H1 (cell line): ENCODE measurements around the gene SH2B3. TPM values are rescaled to one million over a fixed set of nuclear protein-coding genes. Genes with fewer than 3 reads are reported as not detected.

ENCODE experiments used
- CTCF ChIA-PET: fragments of 300-600 bp; sonication (Branson Sonifier 250); formaldehyde crosslinking; loops from one replicate; lab custom pipeline; 2021; ENCODE audit not compliant: partially characterized antibody; lab: Charles Lee
- POLR2A ChIA-PET: fragments of 300-600 bp; sonication (Branson Sonifier 250); formaldehyde crosslinking; loops from one replicate; lab custom pipeline; 2021; ENCODE audit warnings: inconsistent platforms; ENCODE audit not compliant: partially characterized antibody; lab: Charles Lee
- DNase-seq, 2 experiments: peaks; one replicate each; pipeline versions ENCODE4 v3.0.0 to v3.0.0-alpha.2; 2010 to 2022; ENCODE audit warnings: low spot score in 2 of 2, low read depth in 1 of 2, mixed read lengths in 1 of 2
- FAIRE-seq: peaks from 2 replicates; lab custom pipeline; 2011; peaks lifted over from hg19 to GRCh38; lab: Jason Lieb, UNC
- H2AFZ ChIP-seq: 2 replicates; pipeline ENCODE4 v1.8.1; 2012; ENCODE audit warnings: low read length, inconsistent platforms
- H2AK5ac ChIP-seq: 2 replicates; pipeline ENCODE4 v1.6.1; 2013; ENCODE audit warnings: low read depth, low read length
- H2BK120ac ChIP-seq: replicated peaks from 2 replicates; pipeline ENCODE3; 2013; ENCODE audit warnings: low read depth, low read length, inconsistent platforms
- H2BK12ac ChIP-seq: 2 replicates; pipeline ENCODE4 v1.6.1; 2013; ENCODE audit warnings: low read depth, low read length
- H2BK15ac ChIP-seq: 2 replicates; pipeline ENCODE4 v1.6.1; 2013; ENCODE audit warnings: low read length
- H2BK20ac ChIP-seq: 2 replicates; pipeline ENCODE4 v1.6.1; 2013; ENCODE audit warnings: low read length
- H2BK5ac ChIP-seq: 2 replicates; pipeline ENCODE4 v1.6.1; 2013; ENCODE audit warnings: low read depth, low read length
- H3K14ac ChIP-seq: 2 replicates; pipeline ENCODE4 v1.6.1; 2013; ENCODE audit warnings: inconsistent platforms; ENCODE audit not compliant: insufficient read length
- H3K18ac ChIP-seq: 2 replicates; pipeline ENCODE4 v1.6.1; 2013; ENCODE audit warnings: low read length; ENCODE audit errors: extremely low read depth
- H3K23ac ChIP-seq: 2 replicates; pipeline ENCODE4 v1.6.1; 2013; ENCODE audit warnings: inconsistent platforms; ENCODE audit not compliant: insufficient read length
- H3K23me2 ChIP-seq: 2 replicates; pipeline ENCODE4 v1.6.1; 2013; ENCODE audit warnings: low read depth, low read length
- H3K27ac ChIP-seq: 2 replicates; pipeline ENCODE4 v1.6.1; 2011; ENCODE audit warnings: low read depth, low read length, inconsistent platforms
- H3K27me3 ChIP-seq, 4 experiments: replicated peaks in 1 of 4; 1 replicate in 1 of 4; 2 replicates in 3 of 4; pipeline versions ENCODE4 v1.6.1 to v1.8.1; 2011 to 2013; ENCODE audit warnings: low read length in 3 of 4, mild to moderate bottlenecking in 3 of 4, inconsistent platforms in 2 of 4, mixed read lengths in 2 of 4, moderate library complexity in 1 of 4; ENCODE audit not compliant: control insufficient read depth in 3 of 4, insufficient read depth in 3 of 4; ENCODE audit errors: extremely low read depth in 1 of 4
- H3K36me3 ChIP-seq, 4 experiments: 2 replicates each; pipeline versions ENCODE4 v1.6.1 to v1.8.1; 2011 to 2013; ENCODE audit warnings: mild to moderate bottlenecking in 4 of 4, low read length in 3 of 4, moderate library complexity in 2 of 4, control low read depth in 1 of 4, inconsistent platforms in 1 of 4; ENCODE audit not compliant: insufficient read depth in 4 of 4, control insufficient read depth in 2 of 4
- H3K4ac ChIP-seq: replicated peaks from 2 replicates; pipeline ENCODE3; 2013; ENCODE audit warnings: low read length, low read depth, mixed read lengths, inconsistent platforms; ENCODE audit not compliant: insufficient read length
- H3K4me1 ChIP-seq, 4 experiments: replicated peaks in 1 of 4; 1 replicate in 1 of 4; 2 replicates in 3 of 4; pipeline versions ENCODE4 v1.6.1 to v1.8.1; 2011 to 2013; ENCODE audit warnings: low read length in 3 of 4, inconsistent platforms in 2 of 4, mixed read lengths in 1 of 4; ENCODE audit not compliant: insufficient read depth in 4 of 4, control insufficient read depth in 3 of 4
- H3K4me2 ChIP-seq, 2 experiments: 2 replicates each; pipeline versions ENCODE4 v1.6.1 to v1.8.1; 2011 to 2013; ENCODE audit warnings: low read depth in 2 of 2, low read length in 2 of 2, control low read depth in 1 of 2, inconsistent platforms in 1 of 2, mild to moderate bottlenecking in 1 of 2; ENCODE audit not compliant: insufficient read depth in 1 of 2
- H3K4me3 ChIP-seq, 4 experiments: fragments of 200-600, 300-600 bp in 1 of 4; sonication (generic), shearing (Covaris generic), sonication (Bioruptor Twin) in 1 of 4; 2 replicates each; pipeline versions ENCODE4 v1.5.1 to v1.8.1; 2011 to 2016; ENCODE audit warnings: low read length in 4 of 4, low read depth in 3 of 4, control low read depth in 2 of 4, inconsistent platforms in 2 of 4, mild to moderate bottlenecking in 2 of 4, mixed read lengths in 1 of 4, moderate library complexity in 1 of 4; ENCODE audit not compliant: insufficient read depth in 2 of 4; ENCODE audit errors: extremely low read depth in 1 of 4
- H3K56ac ChIP-seq: replicated peaks from 2 replicates; pipeline ENCODE3; 2013; ENCODE audit warnings: low read depth, mild to moderate bottlenecking, mixed read lengths, low read length, inconsistent platforms; ENCODE audit not compliant: insufficient read length
- H3K79me1 ChIP-seq: 2 replicates; pipeline ENCODE4 v1.6.1; 2013; ENCODE audit warnings: low read depth, low read length, control low read depth
- H3K79me2 ChIP-seq, 2 experiments: 2 replicates each; pipeline versions ENCODE4 v1.6.1 to v1.8.1; 2012 to 2013; ENCODE audit warnings: low read length in 2 of 2, mild to moderate bottlenecking in 2 of 2, inconsistent platforms in 1 of 2; ENCODE audit not compliant: insufficient read depth in 2 of 2, control insufficient read depth in 1 of 2
- H3K9ac ChIP-seq, 4 experiments: replicated peaks in 1 of 4; 1 replicate in 1 of 4; 2 replicates in 3 of 4; pipeline versions ENCODE4 v1.6.1 to v1.8.1; 2011 to 2013; ENCODE audit warnings: low read depth in 3 of 4, low read length in 3 of 4, control low read depth in 2 of 4, mild to moderate bottlenecking in 2 of 4, moderate library complexity in 2 of 4, inconsistent platforms in 1 of 4; ENCODE audit errors: extremely low read depth in 1 of 4
- H3K9me3 ChIP-seq, 2 experiments: 2 replicates each; pipeline versions ENCODE4 v1.6.1 to v1.8.1; 2012 to 2013; ENCODE audit warnings: mild to moderate bottlenecking in 2 of 2, moderate library complexity in 2 of 2, control low read depth in 1 of 2, inconsistent platforms in 1 of 2, low read depth in 1 of 2, low read length in 1 of 2, mixed read lengths in 1 of 2; ENCODE audit not compliant: insufficient read depth in 2 of 2
- H4K20me1 ChIP-seq, 2 experiments: replicated peaks in 1 of 2; 2 replicates each; pipeline versions ENCODE3 to v1.8.1; 2011 to 2013; ENCODE audit warnings: inconsistent platforms in 2 of 2, low read length in 2 of 2, mild to moderate bottlenecking in 1 of 2; ENCODE audit not compliant: insufficient read depth in 2 of 2, control insufficient read depth in 1 of 2
- H4K5ac ChIP-seq: 2 replicates; pipeline ENCODE4 v1.6.1; 2013; ENCODE audit warnings: low read length, low read depth, mixed read lengths, inconsistent platforms; ENCODE audit not compliant: insufficient read length
- H4K8ac ChIP-seq: 2 replicates; pipeline ENCODE4 v1.8.0; 2013; ENCODE audit warnings: mild to moderate bottlenecking, moderate library complexity, low read length, inconsistent platforms; ENCODE audit not compliant: insufficient read depth; ENCODE audit errors: extremely low read depth
- H4K91ac ChIP-seq: replicated peaks from 2 replicates; pipeline ENCODE3; 2013; ENCODE audit warnings: low read length, mixed read lengths, inconsistent platforms; ENCODE audit not compliant: insufficient read length
- ASH2L ChIP-seq: fragments of 200-600, 300-600 bp; sonication (generic); IDR thresholded peaks from one replicate; pipeline ENCODE4 v1.7.1; 2017; ENCODE audit warnings: low read length
- ATF3 ChIP-seq: IDR thresholded peaks from 2 replicates; pipeline ENCODE4 v1.6.1; 2011; ENCODE audit warnings: low read depth, mild to moderate bottlenecking, low read length; ENCODE audit not compliant: insufficient read depth
- HDAC6 ChIP-seq: IDR thresholded peaks from one replicate; pipeline ENCODE4 v1.7.1; 2012; ENCODE audit warnings: low read depth, mild to moderate bottlenecking, inconsistent platforms, low read length, moderate library complexity
- JUND ChIP-seq: IDR thresholded peaks from 2 replicates; pipeline ENCODE4 v1.6.1; 2011; ENCODE audit warnings: mild to moderate bottlenecking, improper control_type of control experiment, low read length
- NANOG ChIP-seq: IDR thresholded peaks from 2 replicates; pipeline ENCODE4 v1.6.1; 2011; ENCODE audit warnings: low read length, low read depth, mild to moderate bottlenecking, inconsistent platforms; ENCODE audit not compliant: insufficient read depth, poor library complexity, severe bottlenecking
- ZNF274 ChIP-seq: IDR thresholded peaks from 2 replicates; pipeline ENCODE4 v1.7.0; 2012; ENCODE audit warnings: low read length, borderline replicate concordance; ENCODE audit errors: extremely low read depth
- WGBS, 2 experiments: shearing (Covaris generic) in 1 of 2; methylation state at CpG; one replicate each; pipeline versions ENCODE4 v1.1.6 to v1.1.7; 2013 to 2015; ENCODE audit warnings: low lambda C conversion rate in 2 of 2, mixed read lengths in 2 of 2, inconsistent platforms in 1 of 2, low coverage in 1 of 2, missing lambda C conversion rate in 1 of 2; ENCODE audit not compliant: insufficient replicate concordance in 2 of 2, insufficient coverage in 1 of 2, insufficient read length in 1 of 2; ENCODE audit errors: extremely low coverage in 1 of 2, missing lambda C conversion rate in 1 of 2; 5-methylcytosine and 5-hydroxymethylcytosine counted together
- polyA plus RNA-seq, 7 experiments: library from polyadenylated mRNA; depleted of rRNA in 3 of 7; stranded (reverse) in 5 of 7; unstranded in 2 of 7; fragments of >200 nt in 5 of 7; fragments of 200-250 nt in 2 of 7; gene quantifications; 1 replicate in 5 of 7; 2 replicates in 1 of 7; 4 replicates in 1 of 7; pipeline versions ENCODE4 v1.2.1 to v1.2.3, GENCODE V29; 2011 to 2013; ENCODE audit warnings: missing spikeins in 2 of 7, mixed read lengths in 2 of 7
- total RNA-seq: library from RNA; stranded (reverse); fragmentation: NEBNext Ultra II Directional; extraction: Animal tissue kit (Norgen Biotek cat#: 25700); gene quantifications from 2 replicates; pipeline ENCODE4 v1.2.1, GENCODE V29; 2021

SH2B3 gene
- total and polyA plus RNA-seq, 2 of the 8 experiments (the other 6 are each of a cell fraction or from before 2014, with no cell fraction given): 20.8 to 34.1 TPM

- no peak overlapping the region for H2BK120ac ChIP-seq
- H2AK5ac ChIP-seq: no peak overlapping the region
- H4K5ac ChIP-seq: no peak overlapping the region
- no peak overlapping the region for H2BK12ac ChIP-seq
- FAIRE-seq (no peak), DNase-seq (no peak)
- no peak overlapping the region for H3K9ac ChIP-seq
- no peak overlapping the region for H3K14ac ChIP-seq
- no peak overlapping the region for H4K8ac ChIP-seq
- H2BK5ac ChIP-seq: no peak overlapping the region
- no peaks in the 10 kb centered on the region for H4K20me1 ChIP-seq
- peaks cover 14 to 55% (median 24%) of the 10 kb centered on the region in 4 experiments for H3K36me3 ChIP-seq
- H3K18ac ChIP-seq: no peak overlapping the region
- no peak overlapping the region for H2BK20ac ChIP-seq
- H3K4me1 ChIP-seq: no peaks in the 10 kb centered on the region
- H3K23ac ChIP-seq: no peak overlapping the region
- no peak overlapping the region for H4K91ac ChIP-seq
- 88% methylated on average over 4 of the region's 4 CpGs; no CpG with 5 or more reads in 1 of the 2 experiments for WGBS, 2 experiments
- H2BK15ac ChIP-seq: no peak overlapping the region
- no peak overlapping the region for H2AFZ ChIP-seq
- H3K27me3 ChIP-seq: no peaks in the 10 kb centered on the region
- no peak overlapping the region for H3K27ac ChIP-seq
- no peak overlapping the region for H3K4me2 ChIP-seq
- H3K4me3 ChIP-seq: no peak overlapping the region
- no peaks in the 10 kb centered on the region for H3K23me2 ChIP-seq
- POLR2A ChIA-PET: no interaction called here
- H3K4ac ChIP-seq: no peak overlapping the region
- TF ChIP-seq NANOG: no peak
- no peak for TF ChIP-seq JUND
- TF ChIP-seq ATF3: no peak
- no peak for TF ChIP-seq ASH2L
- no peak for TF ChIP-seq ZNF274
- TF ChIP-seq HDAC6: no peak
- no peak overlapping the region for H3K56ac ChIP-seq
- 0 out of 2 replicates have a peak, but pooled peaks cover 2% of the 10 kb centered on the region for H3K79me1 ChIP-seq
- no peaks in the 10 kb centered on the region for H3K9me3 ChIP-seq
- CTCF ChIA-PET: interaction anchor here (0.5 to 2.5 kb wide), 6 partner anchors 14 to 883 kb away, joined by 3 to 11 read pairs (median 4); no protein-coding TSS in a partner anchor
- H3K79me2 ChIP-seq: no peaks in the 10 kb centered on the region
Observed at GRCh38 chr12:111488271-111488670, 82.5 kb downstream of the SH2B3 start.
